Naive thymus-derived CD4-positive, alpha-beta T cell (primary cell): ENCODE measurements around the gene CHCHD6. TPM values are rescaled to one million over a fixed set of nuclear protein-coding genes. Genes with fewer than 3 reads are reported as not detected.

Experiments used
- ATAC-seq: fragments of 150-1000 bp; cut with Tn5 transposase; 2 replicates; pipeline ENCODE4 v1.10.0; 2021; ENCODE audit warnings: mild to moderate bottlenecking, moderate library complexity
- CTCF ChIA-PET: fragments of 350-600 bp; sonication (Branson Sonifier 250); formaldehyde crosslinking; loops from one replicate; lab custom pipeline; 2021; ENCODE audit warnings: antibody characterized with exemption; lab: Charles Lee
- POLR2A ChIA-PET: fragments of 350-600 bp; sonication (Branson Sonifier 250); formaldehyde crosslinking; loops from one replicate; lab custom pipeline; 2021; ENCODE audit warnings: antibody characterized with exemption, inconsistent platforms; lab: Charles Lee
- DNase-seq, 9 donors: peaks; one replicate each; pipeline versions ENCODE4 v3.0.0 to v3.0.0-alpha.2; 2020 to 2022; ENCODE audit warnings: mixed read lengths in 1 of 9
- H3K27ac ChIP-seq: one replicate; pipeline ENCODE4 v1.7.0; 2013; ENCODE audit warnings: mild to moderate bottlenecking, low read depth, low read length, moderate library complexity
- H3K27me3 ChIP-seq, 2 donors: one replicate each; pipeline ENCODE4 v1.7.0; 2013; ENCODE audit warnings: low read length in 2 of 2, mild to moderate bottlenecking in 2 of 2, moderate library complexity in 2 of 2; ENCODE audit not compliant: control insufficient read depth in 2 of 2, insufficient read depth in 2 of 2
- H3K36me3 ChIP-seq, 3 experiments: 1 replicate in 2 of 3; 2 replicates in 1 of 3; pipeline ENCODE4 v1.7.0; 2013; ENCODE audit warnings: low read length in 3 of 3, mild to moderate bottlenecking in 3 of 3, moderate library complexity in 1 of 3; ENCODE audit not compliant: insufficient read depth in 3 of 3, control insufficient read depth in 2 of 3
- H3K4me1 ChIP-seq, 2 donors: one replicate each; pipeline ENCODE4 v1.7.0; 2013; ENCODE audit warnings: low read length in 2 of 2, mild to moderate bottlenecking in 2 of 2, moderate library complexity in 1 of 2; ENCODE audit not compliant: control insufficient read depth in 2 of 2, insufficient read depth in 2 of 2
- H3K4me3 ChIP-seq: 2 replicates; pipeline ENCODE4 v1.7.0; 2013; ENCODE audit warnings: mild to moderate bottlenecking, low read length
- H3K9me3 ChIP-seq, 3 experiments: 1 replicate in 2 of 3; 2 replicates in 1 of 3; pipeline ENCODE4 v1.7.0; 2013; ENCODE audit warnings: low read length in 3 of 3; ENCODE audit not compliant: control insufficient read depth in 2 of 3
- H3K27ac Mint-ChIP-seq, 9 donors: one replicate each; pipeline ENCODE4 v1.8.0; 2020 to 2022; ENCODE audit warnings: mixed read lengths in 9 of 9, mild to moderate bottlenecking in 8 of 9, moderate library complexity in 5 of 9, inconsistent platforms in 2 of 9
- H3K27me3 Mint-ChIP-seq, 5 donors: one replicate each; pipeline ENCODE4 v1.8.0; 2021 to 2022; ENCODE audit warnings: mixed read lengths in 5 of 5, mild to moderate bottlenecking in 1 of 5
- H3K36me3 Mint-ChIP-seq, 5 donors: one replicate each; pipeline ENCODE4 v1.8.0; 2020 to 2022; ENCODE audit warnings: mixed read lengths in 5 of 5, mild to moderate bottlenecking in 3 of 5, inconsistent platforms in 1 of 5
- H3K4me1 Mint-ChIP-seq, 7 donors: one replicate each; pipeline ENCODE4 v1.8.0; 2020 to 2022; ENCODE audit warnings: mixed read lengths in 7 of 7, mild to moderate bottlenecking in 3 of 7, inconsistent platforms in 1 of 7
- H3K4me3 Mint-ChIP-seq, 10 donors: one replicate each; pipeline ENCODE4 v1.8.0; 2020 to 2022; ENCODE audit warnings: mild to moderate bottlenecking in 10 of 10, mixed read lengths in 10 of 10, moderate library complexity in 6 of 10, inconsistent platforms in 2 of 10
- H3K9me3 Mint-ChIP-seq, 11 donors: one replicate each; pipeline ENCODE4 v1.8.0; 2020 to 2022; ENCODE audit warnings: mixed read lengths in 11 of 11, mild to moderate bottlenecking in 4 of 11, inconsistent platforms in 1 of 11, moderate library complexity in 1 of 11
- intact Hi-C, 2 donors: fragments of 100-400 bp; cut with micrococcal nuclease; formaldehyde crosslinking; loops; one replicate each; pipeline ENCODE4 v1.15.1; 2023
- polyA plus RNA-seq, 2 donors: library from polyadenylated mRNA; unstranded; fragments of 300-500 nt; fragmentation: Illumina TruSeq; gene quantifications; one replicate each; pipeline ENCODE4 v1.2.3, GENCODE V29; 2021
- total RNA-seq, 6 experiments: library from RNA in 5 of 6; stranded (reverse) in 5 of 6; gene quantifications; 1 replicate in 5 of 6; 2 replicates in 1 of 6; pipeline ENCODE4 v1.2.3 and lab custom pipeline; 2021 to 2026

The CHCHD6 gene
- total and polyA plus RNA-seq, 7 experiments from 2014 or later: 5.4 to 15.1 (median 11.0) TPM

- ChIA-PET CTCF (interaction anchor here (0.9 kb wide), 1 partner anchor 12 kb away, joined by 3 read pairs; no protein-coding TSS in a partner anchor), POLR2A (no interaction called here)
- intact Hi-C loops: no loop called here
Observed at GRCh38 chr3:126685021-126685420, 19.0 kb upstream of the CHCHD6 start.

GRCh38 chr3:126685493-126685892 lies 18.5 kb upstream of the CHCHD6 start:
- CTCF ChIA-PET: interaction anchor here (0.7 to 0.9 kb wide), 2 partner anchors 8 to 11 kb away, joined by 3 read pairs; no protein-coding TSS in a partner anchor
- H3K27ac Mint-ChIP-seq: no peak overlapping the region
- no peak for ATAC-seq

More at GRCh38 chr3:126685021-126685420, 19.0 kb upstream of the CHCHD6 start:
- Histone ChIP-seq H3K9me3 (no peaks in the 10 kb centered on the region), H3K36me3 (no peaks in the 10 kb centered on the region), H3K4me3 (no peak overlapping the region), H3K27ac (no peak overlapping the region), H3K27me3 (no peaks in the 10 kb centered on the region), H3K4me1 (no peaks in the 10 kb centered on the region)
- ATAC-seq: no peak
- Mint-ChIP-seq H3K4me1 (peaks cover 0 to 2% (median 0%) of the 10 kb centered on the region in 7 donors), H3K36me3 (no peaks in the 10 kb centered on the region), H3K27ac (no peak overlapping the region), H3K27me3 (peaks cover 0 to 11% (median 0%) of the 10 kb centered on the region in 5 donors), H3K9me3 (no peaks in the 10 kb centered on the region), H3K4me3 (no peak overlapping the region)
- no peak for DNase-seq

GRCh38 chr3:126691765-126692164 lies 12.3 kb upstream of the CHCHD6 start:
- no peaks in the 10 kb centered on the region for H3K36me3 ChIP-seq
- H3K27me3 ChIP-seq: no peaks in the 10 kb centered on the region
- peaks cover 30 to 45% (median 37%) of the 10 kb centered on the region in 5 donors for H3K27me3 Mint-ChIP-seq
- ChIA-PET CTCF (no interaction called here), POLR2A (no interaction called here)
- no peaks in the 10 kb centered on the region for H3K9me3 ChIP-seq
- peaks cover 0 to 2% (median 0%) of the 10 kb centered on the region in 11 donors for H3K9me3 Mint-ChIP-seq
- DNase-seq: no peak
- H3K4me3 Mint-ChIP-seq: no peak overlapping the region
- no peak overlapping the region for H3K27ac Mint-ChIP-seq
- no peaks in the 10 kb centered on the region for H3K4me1 ChIP-seq
- H3K27ac ChIP-seq: no peak overlapping the region
- no peak for ATAC-seq
- intact Hi-C loops: no loop called here
- no peaks in the 10 kb centered on the region for H3K36me3 Mint-ChIP-seq
- no peak overlapping the region for H3K4me3 ChIP-seq
- no peaks in the 10 kb centered on the region for H3K4me1 Mint-ChIP-seq

More at GRCh38 chr3:126685493-126685892, 18.5 kb upstream of the CHCHD6 start:
- Histone ChIP-seq H3K4me3 (no peak overlapping the region), H3K4me1 (no peaks in the 10 kb centered on the region), H3K27ac (no peak overlapping the region), H3K27me3 (no peaks in the 10 kb centered on the region), H3K36me3 (no peaks in the 10 kb centered on the region), H3K9me3 (no peaks in the 10 kb centered on the region)
- peaks cover 0 to 2% (median 0%) of the 10 kb centered on the region in 7 donors for H3K4me1 Mint-ChIP-seq
- no peak overlapping the region for H3K4me3 Mint-ChIP-seq
- H3K27me3 Mint-ChIP-seq: peaks cover 0 to 11% (median 4%) of the 10 kb centered on the region in 5 donors
- intact Hi-C loops: no loop called here
- no peaks in the 10 kb centered on the region for H3K9me3 Mint-ChIP-seq
- POLR2A ChIA-PET: interaction anchor here (0.9 kb wide), 1 partner anchor 12 kb away, joined by 3 read pairs; no protein-coding TSS in a partner anchor
- no peak for DNase-seq
- H3K36me3 Mint-ChIP-seq: no peaks in the 10 kb centered on the region

GRCh38 chr3:126692858-126693257 lies 11.2 kb upstream of the CHCHD6 start:
- Mint-ChIP-seq H3K4me3 (no peak overlapping the region), H3K4me1 (no peaks in the 10 kb centered on the region), H3K27ac (no peak overlapping the region), H3K36me3 (no peaks in the 10 kb centered on the region), H3K27me3 (peaks cover 33 to 51% (median 38%) of the 10 kb centered on the region in 5 donors), H3K9me3 (peaks cover 0 to 2% (median 0%) of the 10 kb centered on the region in 11 donors)
- H3K4me1 ChIP-seq: no peaks in the 10 kb centered on the region
- DNase-seq: no peak
- ATAC-seq: no peak
- POLR2A ChIA-PET: no interaction called here
- H3K27me3 ChIP-seq: no peaks in the 10 kb centered on the region
- intact Hi-C loops: no loop called here
- H3K36me3 ChIP-seq: no peaks in the 10 kb centered on the region
- CTCF ChIA-PET: no interaction called here
- H3K9me3 ChIP-seq: no peaks in the 10 kb centered on the region
- H3K4me3 ChIP-seq: no peak overlapping the region
- no peak overlapping the region for H3K27ac ChIP-seq

GRCh38 chr3:126693921-126694320 lies 10.1 kb upstream of the CHCHD6 start:
- Histone ChIP-seq H3K27me3 (no peaks in the 10 kb centered on the region), H3K27ac (no peak overlapping the region), H3K36me3 (no peaks in the 10 kb centered on the region), H3K4me3 (no peak overlapping the region), H3K9me3 (no peaks in the 10 kb centered on the region), H3K4me1 (no peaks in the 10 kb centered on the region)
- no peaks in the 10 kb centered on the region for H3K4me1 Mint-ChIP-seq
- intact Hi-C loops: no loop called here
- ChIA-PET CTCF (no interaction called here), POLR2A (no interaction called here)
- H3K36me3 Mint-ChIP-seq: no peaks in the 10 kb centered on the region
- DNase-seq (no peak), ATAC-seq (no peak)
- H3K27me3 Mint-ChIP-seq: peaks cover 38 to 59% (median 42%) of the 10 kb centered on the region in 5 donors
- no peak overlapping the region for H3K4me3 Mint-ChIP-seq
- no peak overlapping the region for H3K27ac Mint-ChIP-seq
- H3K9me3 Mint-ChIP-seq: peaks cover 0 to 2% (median 0%) of the 10 kb centered on the region in 11 donors

GRCh38 chr3:126696701-126697267 lies 7.3 kb upstream of the CHCHD6 start:
- no peak for ATAC-seq
- H3K4me1 ChIP-seq: no peaks in the 10 kb centered on the region
- Mint-ChIP-seq H3K36me3 (no peaks in the 10 kb centered on the region), H3K27ac (no peak overlapping the region), H3K9me3 (peaks cover 0 to 2% (median 0%) of the 10 kb centered on the region in 11 donors), H3K27me3 (peaks cover 40 to 65% (median 53%) of the 10 kb centered on the region in 5 donors), H3K4me3 (no peak overlapping the region), H3K4me1 (no peaks in the 10 kb centered on the region)
- H3K27me3 ChIP-seq: peaks cover 0 to under 1% of the 10 kb centered on the region in 2 donors
- intact Hi-C loops: no loop called here
- H3K36me3 ChIP-seq: no peaks in the 10 kb centered on the region
- POLR2A ChIA-PET: no interaction called here
- no peaks in the 10 kb centered on the region for H3K9me3 ChIP-seq
- CTCF ChIA-PET: interaction anchor here (1.0 kb wide), 2 partner anchors 11 to 17 kb away, joined by 3 to 6 read pairs; no protein-coding TSS in a partner anchor
- no peak overlapping the region for H3K27ac ChIP-seq
- DNase-seq: no peak
- H3K4me3 ChIP-seq: no peak overlapping the region

GRCh38 chr3:126699011-126699410 lies 5.0 kb upstream of the CHCHD6 start:
- H3K4me3 Mint-ChIP-seq: no peak overlapping the region
- H3K36me3 Mint-ChIP-seq: peaks cover 0 to under 1% (median 0%) of the 10 kb centered on the region in 5 donors
- no peak overlapping the region for H3K27ac Mint-ChIP-seq
- Histone ChIP-seq H3K27ac (no peak overlapping the region), H3K36me3 (no peaks in the 10 kb centered on the region), H3K4me3 (no peak overlapping the region), H3K27me3 (peaks cover 0 to 5% of the 10 kb centered on the region in 2 donors), H3K4me1 (peaks cover 0 to 5% of the 10 kb centered on the region in 2 donors), H3K9me3 (no peaks in the 10 kb centered on the region)
- H3K9me3 Mint-ChIP-seq: peaks cover 0 to 3% (median 0%) of the 10 kb centered on the region in 11 donors
- peaks cover 8 to 9% (median 8%) of the 10 kb centered on the region in 7 donors for H3K4me1 Mint-ChIP-seq
- POLR2A ChIA-PET: no interaction called here
- intact Hi-C loops: no loop called here
- CTCF ChIA-PET: no interaction called here
- H3K27me3 Mint-ChIP-seq: peaks cover 30 to 64% (median 50%) of the 10 kb centered on the region in 5 donors
- ATAC-seq: no peak
- no peak for DNase-seq
